K562 (cell line): Measurements from ENCODE around the gene PRAMEF20. TPM values are rescaled to one million over a fixed set of nuclear protein-coding genes. Genes with fewer than 3 reads are reported as not detected.

Experiments
- ATAC-seq: fragments of 200-7000 bp; cut with Tn5 transposase; 3 replicates; pipeline ENCODE4 v1.9.1; 2020; ENCODE audit warnings: moderate library complexity
- BruUV-seq: library from RNA; stranded (reverse); fragments of 400-500 nt; replicated peaks from 2 replicates; lab custom pipeline; 2021; lab: Mats Ljungman, UMichigan
- CTCF ChIA-PET: fragments of 300-600 bp; formaldehyde crosslinking; extraction: SDS; loops from one replicate; lab custom pipeline; 2021; ENCODE audit warnings: low intra/inter-chr PET ratio; lab: Yijun Ruan, JAX
- POLR2A ChIA-PET: fragments of 300-600, 350-650 bp; sonication (Branson Sonifier 250); formaldehyde crosslinking; extraction: SDS; loops from one replicate; lab custom pipeline; 2021; ENCODE audit warnings: antibody characterized with exemption, inconsistent platforms; lab: Yijun Ruan, JAX
- DNase-seq, 4 experiments: peaks; one replicate each; pipeline versions ENCODE4 v3.0.0 to v3.0.0-alpha.2; 2011 to 2018; ENCODE audit warnings: low spot score in 3 of 4, mixed read lengths in 3 of 4; ENCODE audit errors: extremely low read depth in 1 of 4
- FAIRE-seq: peaks from 2 replicates; lab custom pipeline; 2011; peaks lifted over from hg19 to GRCh38; lab: Jason Lieb, UNC
- H2AFZ ChIP-seq: 2 replicates; pipeline ENCODE4 v1.6.0; 2011; ENCODE audit warnings: low read depth, low read length, control low read depth, inconsistent platforms
- H3K27ac ChIP-seq: fragments of 200-600 bp; 3 replicates; pipeline ENCODE4 v1.8.0; 2011; ENCODE audit warnings: low read depth, mild to moderate bottlenecking, control low read depth, inconsistent platforms, low read length, moderate library complexity, mixed read lengths; ENCODE audit errors: extremely low read depth
- H3K27me3 ChIP-seq, 2 experiments: fragments of 300-600 bp in 1 of 2; 2 replicates in 1 of 2; 3 replicates in 1 of 2; pipeline versions ENCODE4 v1.6.0 to v1.8.0; 2011; ENCODE audit warnings: inconsistent platforms in 2 of 2, low read length in 2 of 2, mild to moderate bottlenecking in 1 of 2, mixed read lengths in 1 of 2, moderate library complexity in 1 of 2; ENCODE audit not compliant: control insufficient read depth in 2 of 2, insufficient read depth in 2 of 2
- H3K36me3 ChIP-seq: fragments of 300-600 bp; 3 replicates; pipeline ENCODE4 v1.8.0; 2011; ENCODE audit warnings: mild to moderate bottlenecking, low read length, inconsistent platforms; ENCODE audit not compliant: control insufficient read depth, insufficient read depth
- H3K4me1 ChIP-seq, 2 experiments: fragments of 200-600 bp in 1 of 2; replicated peaks in 1 of 2; 2 replicates in 1 of 2; 3 replicates in 1 of 2; pipeline versions ENCODE4 v1.5.1 to v1.8.0; 2011; ENCODE audit warnings: inconsistent platforms in 2 of 2, low read length in 2 of 2, mild to moderate bottlenecking in 1 of 2, mixed read lengths in 1 of 2, moderate library complexity in 1 of 2; ENCODE audit not compliant: control insufficient read depth in 2 of 2, insufficient read depth in 2 of 2
- H3K4me2 ChIP-seq: 2 replicates; pipeline ENCODE4 v1.6.1; 2011; ENCODE audit warnings: low read length, control low read depth, inconsistent platforms, mixed read lengths; ENCODE audit not compliant: insufficient read depth
- H3K4me3 ChIP-seq: fragments of 200-600 bp; sonication (generic), shearing (Covaris generic); 2 replicates; pipeline ENCODE4 v1.5.1; 2016; ENCODE audit warnings: control low read depth, inconsistent platforms
- H3K79me2 ChIP-seq: fragments of 200-600 bp; 3 replicates; pipeline ENCODE4 v1.8.0; 2011; ENCODE audit warnings: low read length, inconsistent platforms; ENCODE audit not compliant: control insufficient read depth, insufficient read depth
- H3K9ac ChIP-seq, 2 experiments: 2 replicates each; pipeline versions ENCODE4 v1.6.0 to v1.6.1; 2011; ENCODE audit warnings: low read depth in 2 of 2, low read length in 2 of 2, control low read depth in 1 of 2, inconsistent platforms in 1 of 2, mild to moderate bottlenecking in 1 of 2, mixed read lengths in 1 of 2; ENCODE audit not compliant: insufficient read depth in 1 of 2
- H3K9me1 ChIP-seq: one replicate; pipeline ENCODE4 v1.6.0; 2011; ENCODE audit warnings: inconsistent platforms, mild to moderate bottlenecking, low read length, moderate library complexity; ENCODE audit not compliant: control insufficient read depth, insufficient read depth
- H3K9me3 ChIP-seq: replicated peaks from 2 replicates; pipeline ENCODE4 v1.5.1; 2011; ENCODE audit warnings: low read depth, low read length, inconsistent platforms; ENCODE audit not compliant: control insufficient read depth, insufficient read depth
- H4K20me1 ChIP-seq: replicated peaks from 2 replicates; pipeline ENCODE4 v1.6.1; 2011; ENCODE audit warnings: low read length, inconsistent platforms, mixed read lengths; ENCODE audit not compliant: control insufficient read depth, insufficient read depth
- HDAC1 ChIP-seq, 2 experiments: fragments of 450-650 bp; IDR thresholded peaks; 2 replicates each; pipeline ENCODE4 v1.6.1; 2016 to 2017; ENCODE audit warnings: inconsistent platforms in 1 of 2, mild to moderate bottlenecking in 1 of 2, moderate library complexity in 1 of 2
- ILF3 ChIP-seq: fragments of 450-650 bp; IDR thresholded peaks from 2 replicates; pipeline ENCODE4 v1.6.1; 2018; ENCODE audit warnings: antibody characterized with exemption, mild to moderate bottlenecking, moderate library complexity, borderline replicate concordance
- JUNB ChIP-seq: fragments of 450-650 bp; formaldehyde crosslinking; conservative IDR thresholded peaks from 2 replicates; pipeline ENCODE4 v1.4.0; 2020; ENCODE audit warnings: mild to moderate bottlenecking
- MITF ChIP-seq: IDR thresholded peaks from 2 replicates; pipeline ENCODE4 v1.6.1; 2014; ENCODE audit warnings: antibody characterized with exemption
- MXI1 ChIP-seq: IDR thresholded peaks from 2 replicates; pipeline ENCODE4 v1.6.1; 2011; ENCODE audit warnings: low read depth, mild to moderate bottlenecking, improper control_type of control experiment, low read length
- NELFE ChIP-seq: IDR thresholded peaks from 2 replicates; pipeline ENCODE4 v1.6.1; 2011; ENCODE audit warnings: mild to moderate bottlenecking; ENCODE audit not compliant: insufficient read depth, insufficient read length
- PATZ1 ChIP-seq: fragments of 250-450 bp; sonication (Bioruptor Pico); IDR thresholded peaks from 2 replicates; pipeline ENCODE4 v1.5.0; 2020; ENCODE audit warnings: mild to moderate bottlenecking, borderline replicate concordance
- STAT5B ChIP-seq: fragments of 250-450 bp; sonication (Bioruptor Pico); IDR thresholded peaks from 2 replicates; pipeline ENCODE4 v1.8.0; 2021; ENCODE audit warnings: mild to moderate bottlenecking, inconsistent platforms
- TEAD1 ChIP-seq, 2 experiments: fragments of 450-650 bp in 1 of 2; sonication (generic) in 1 of 2; formaldehyde crosslinking; IDR thresholded peaks; 2 replicates each; pipeline versions ENCODE4 v1.4.0 to v1.8.0; 2020 to 2022; ENCODE audit warnings: mild to moderate bottlenecking in 2 of 2, missing genetic modification reagents in 1 of 2
- TOE1 ChIP-seq, 2 experiments: fragments of 450-650 bp in 1 of 2; sonication (generic) in 1 of 2; formaldehyde crosslinking in 1 of 2; IDR thresholded peaks; 2 replicates each; pipeline versions ENCODE4 v1.7.1 to v1.8.0; 2016 to 2022; ENCODE audit warnings: borderline replicate concordance in 2 of 2, mild to moderate bottlenecking in 2 of 2, antibody characterized with exemption in 1 of 2, inconsistent platforms in 1 of 2, low read depth in 1 of 2, missing genetic modification reagents in 1 of 2, moderate library complexity in 1 of 2
- ZBTB2 ChIP-seq: fragments of 450-650 bp; IDR thresholded peaks from 2 replicates; pipeline ENCODE4 v1.6.1; 2016; ENCODE audit warnings: antibody characterized with exemption
- ZFPM2 ChIP-seq: fragments of 250-450 bp; sonication (Bioruptor Pico); IDR thresholded peaks from 2 replicates; pipeline ENCODE4 v1.5.1; 2022; ENCODE audit warnings: mild to moderate bottlenecking
- ZKSCAN1 ChIP-seq: fragments of 150-350 bp; IDR thresholded peaks from 2 replicates; pipeline ENCODE4 v1.6.1; 2016; ENCODE audit warnings: low read depth, low read length
- ZNF175 ChIP-seq: fragments of 200-800 bp; sonication (Bioruptor generic); IDR thresholded peaks from 2 replicates; pipeline ENCODE4 v1.6.1; 2016; ENCODE audit warnings: low read depth, mild to moderate bottlenecking, missing genetic modification characterization, missing compliant biosample characterization
- ZNF584 ChIP-seq: fragments of 200-800 bp; sonication (Bioruptor generic); IDR thresholded peaks from 2 replicates; pipeline ENCODE4 v1.6.1; 2016; ENCODE audit warnings: low read depth, mild to moderate bottlenecking, missing genetic modification characterization, missing compliant biosample characterization
- ZNF780A ChIP-seq: fragments of 250-450 bp; sonication (Bioruptor Pico); IDR thresholded peaks from 2 replicates; pipeline ENCODE4 v1.5.0; 2021; ENCODE audit warnings: mild to moderate bottlenecking
- WGBS: fragments of 100-300 bp; shearing (Covaris generic); methylation state at CpG from one replicate; pipeline ENCODE4 v1.1.6; 2016; ENCODE audit warnings: low coverage, mixed read lengths; ENCODE audit not compliant: insufficient coverage; ENCODE audit errors: missing lambda C conversion rate; 5-methylcytosine and 5-hydroxymethylcytosine counted together
- in situ Hi-C: fragments of 300-500 bp; cut with MboI; formaldehyde crosslinking; loops from 4 replicates; pipeline ENCODE4 v1.15.0; 2018; ENCODE audit warnings: inconsistent platforms, mixed read lengths
- intact Hi-C: fragments of 100-400 bp; cut with micrococcal nuclease; formaldehyde crosslinking; loops from 2 replicates; pipeline ENCODE4 v1.14.2; 2022
- polyA plus RNA-seq, 8 experiments: library from polyadenylated mRNA; depleted of rRNA in 4 of 8; stranded (reverse) in 5 of 8; unstranded in 3 of 8; fragments of >200 nt; fragmentation: Nextera tagmentation in 2 of 8; fragmentation: Illumina TruSeq in 1 of 8; extraction: Ambion mirVana in 2 of 8; extraction: Trizol in 1 of 8; gene quantifications; 2 replicates each; pipeline versions ENCODE4 v1.2.1 to v1.2.3, GENCODE V29; 2011 to 2014; ENCODE audit warnings: inconsistent platforms in 1 of 8, missing spikeins in 1 of 8
- total RNA-seq, 7 experiments: library from RNA; depleted of rRNA in 6 of 7; stranded (reverse); fragments of >200 nt in 6 of 7; fragmentation: Illumina TruSeq in 2 of 7; extraction: Trizol in 2 of 7; gene quantifications; 2 replicates each; pipeline versions ENCODE4 v1.2.1 to v1.2.3, GENCODE V29; 2011 to 2021; ENCODE audit warnings: low replicate concordance in 1 of 7

PRAMEF20 gene
- total and polyA plus RNA-seq, 9 of the 15 experiments (the other 6 are each of a cell fraction or from before 2014, with no cell fraction given): not detected

- TF ChIP-seq ZNF584 (CRISPR knock-in tag) (no peak), ZNF780A (no peak)
Measured at GRCh38 chr1:13451399-13451965, 41.2 kb downstream of the PRAMEF20 start (continued).

GRCh38 chr1:13456904-13457532, 46.8 kb downstream of the PRAMEF20 start:
- H3K9me3 ChIP-seq: no peaks in the 10 kb centered on the region
- no peaks in the 10 kb centered on the region for H4K20me1 ChIP-seq
- DNase-seq (no peak), FAIRE-seq (no peak), ATAC-seq (no peak)
- H3K36me3 ChIP-seq: no peaks in the 10 kb centered on the region
- in situ Hi-C loops (no loop called here), intact Hi-C loops (no loop called here)
- no peak overlapping the region for H3K4me3 ChIP-seq
- no peak overlapping the region for H3K27ac ChIP-seq
- H3K4me1 ChIP-seq: no peaks in the 10 kb centered on the region; a peak in 1 of 5 replicates
- peaks cover 2 to 28% of the 10 kb centered on the region in 2 experiments; a peak in 3 of 5 replicates for H3K27me3 ChIP-seq
- no peaks in the 10 kb centered on the region for H3K79me2 ChIP-seq
- no TSS peak for BruUV-seq
- H3K4me2 ChIP-seq: no peak overlapping the region
- ChIA-PET POLR2A (no interaction called here), CTCF (no interaction called here)
- no peaks in the 10 kb centered on the region for H3K9me1 ChIP-seq
- WGBS: 0% methylated on average over 13 of the region's 15 CpGs
- H2AFZ ChIP-seq: no peak overlapping the region
- no peak overlapping the region; a peak in 1 of 4 replicates for H3K9ac ChIP-seq
- TF ChIP-seq ZBTB2 (no peak), PATZ1 (CRISPR knock-in tag) (no peak), HDAC1 (IDR thresholded peaks at IDR 0.05) (no peak), NELFE (no peak), TOE1 (IDR thresholded peaks at IDR 0.05; ENCODE audit: borderline replicate concordance) (no peak), TOE1 (CRISPR knock-in tag; IDR thresholded peaks at IDR 0.05; ENCODE audit: borderline replicate concordance, low read depth) (no peak), ZKSCAN1 (no peak), MITF (no peak), TEAD1 (CRISPR knock-in tag; IDR thresholded peaks at IDR 0.05) (no peak), ZFPM2 (no peak), MXI1 (no peak), JUNB (CRISPR knock-in tag) (no peak), ZNF175 (CRISPR knock-in tag) (no peak), STAT5B (CRISPR knock-in tag) (no peak), ILF3 (no peak)
